Measurements from ENCODE around the gene GNAI1. TPM values are rescaled to one million over a fixed set of nuclear protein-coding genes. Genes with fewer than 3 reads are reported as not detected.

The GNAI1 gene
- total RNA-seq, 1 donor from 2014 or later: 0.35 TPM

GRCh38 chr7:80105701-80106408 is 28.8 kb upstream of the GNAI1 start:
- DNase-seq (no peak), ATAC-seq (ENCODE audit: low read depth) (no peak)
- no peak overlapping the region for H3K27ac Mint-ChIP-seq
- H3K36me3 Mint-ChIP-seq (ENCODE audit: low read depth): no peaks in the 10 kb centered on the region
- no peaks in the 10 kb centered on the region for H3K27me3 Mint-ChIP-seq
- CTCF ChIA-PET: no interaction called here
- POLR2A ChIA-PET: no interaction called here
- peaks cover 2% of the 10 kb centered on the region for H3K4me1 Mint-ChIP-seq
- H3K4me3 Mint-ChIP-seq: no peak overlapping the region
- intact Hi-C loops (cut with micrococcal nuclease): no loop called here
- TF ChIP-seq, protein P1, sequence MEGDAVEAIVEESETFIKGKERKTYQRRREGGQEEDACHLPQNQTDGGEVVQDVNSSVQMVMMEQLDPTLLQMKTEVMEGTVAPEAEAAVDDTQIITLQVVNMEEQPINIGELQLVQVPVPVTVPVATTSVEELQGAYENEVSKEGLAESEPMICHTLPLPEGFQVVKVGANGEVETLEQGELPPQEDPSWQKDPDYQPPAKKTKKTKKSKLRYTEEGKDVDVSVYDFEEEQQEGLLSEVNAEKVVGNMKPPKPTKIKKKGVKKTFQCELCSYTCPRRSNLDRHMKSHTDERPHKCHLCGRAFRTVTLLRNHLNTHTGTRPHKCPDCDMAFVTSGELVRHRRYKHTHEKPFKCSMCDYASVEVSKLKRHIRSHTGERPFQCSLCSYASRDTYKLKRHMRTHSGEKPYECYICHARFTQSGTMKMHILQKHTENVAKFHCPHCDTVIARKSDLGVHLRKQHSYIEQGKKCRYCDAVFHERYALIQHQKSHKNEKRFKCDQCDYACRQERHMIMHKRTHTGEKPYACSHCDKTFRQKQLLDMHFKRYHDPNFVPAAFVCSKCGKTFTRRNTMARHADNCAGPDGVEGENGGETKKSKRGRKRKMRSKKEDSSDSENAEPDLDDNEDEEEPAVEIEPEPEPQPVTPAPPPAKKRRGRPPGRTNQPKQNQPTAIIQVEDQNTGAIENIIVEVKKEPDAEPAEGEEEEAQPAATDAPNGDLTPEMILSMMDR (IDR thresholded peaks at IDR 0.05): no peak
- no peaks in the 10 kb centered on the region for H3K9me3 Mint-ChIP-seq

DNA sequence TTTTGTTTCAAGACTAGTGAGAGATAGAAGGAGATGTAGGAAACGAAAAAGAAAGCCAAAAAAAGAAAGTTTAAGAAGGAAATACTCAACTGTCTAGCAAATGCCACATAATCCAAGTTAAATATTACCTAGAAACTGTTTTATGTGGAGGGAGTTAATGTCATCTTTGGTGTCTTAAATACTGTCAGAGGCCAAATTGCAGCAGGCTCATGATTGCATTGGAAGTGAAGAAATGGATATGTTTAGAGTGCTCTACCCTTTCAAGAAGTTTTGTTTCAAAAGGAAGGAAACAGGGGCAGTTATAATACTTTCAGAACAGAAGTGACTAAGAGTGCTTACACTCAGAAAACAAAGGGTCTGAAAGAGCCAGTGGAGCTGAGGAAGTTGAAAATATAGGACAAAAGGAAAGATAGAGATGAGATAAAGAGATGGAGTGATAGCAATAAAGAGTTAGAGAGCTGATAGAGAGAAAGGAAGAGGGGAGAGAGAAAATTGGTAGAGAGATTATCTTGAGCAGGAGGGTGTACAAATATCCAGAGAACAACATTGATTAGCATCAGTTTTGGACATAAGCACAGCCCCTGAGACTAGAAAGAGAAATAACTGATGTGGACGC is 28.0 kb upstream of the GNAI1 start:
- Mint-ChIP-seq H3K9me3 (no peaks in the 10 kb centered on the region), H3K4me3 (no peak overlapping the region), H3K27ac (no peak overlapping the region), H3K27me3 (no peaks in the 10 kb centered on the region), H3K36me3 (ENCODE audit: low read depth) (no peaks in the 10 kb centered on the region), H3K4me1 (peaks cover 2% of the 10 kb centered on the region)
- POLR2A ChIA-PET: no interaction called here
- DNase-seq (no peak), ATAC-seq (ENCODE audit: low read depth) (no peak)
- intact Hi-C loops (cut with micrococcal nuclease): no loop called here
- CTCF ChIA-PET: no interaction called here
- TF ChIP-seq, protein P1 (IDR thresholded peaks at IDR 0.05): no peak

- no peak overlapping the region for H3K27ac Mint-ChIP-seq
- DNase-seq (no peak), ATAC-seq (ENCODE audit: low read depth) (no peak)
- no peaks in the 10 kb centered on the region for H3K9me3 Mint-ChIP-seq
- intact Hi-C loops (cut with micrococcal nuclease): no loop called here
- ChIA-PET CTCF (no interaction called here), POLR2A (no interaction called here)
- no peaks in the 10 kb centered on the region for H3K36me3 Mint-ChIP-seq (ENCODE audit: low read depth)
- TF ChIP-seq, protein P1 (IDR thresholded peaks at IDR 0.05): no peak
- peaks cover 2% of the 10 kb centered on the region for H3K4me1 Mint-ChIP-seq
- no peaks in the 10 kb centered on the region for H3K27me3 Mint-ChIP-seq
- no peak overlapping the region for H3K4me3 Mint-ChIP-seq
Observed at GRCh38 chr7:80107278-80107677, 27.4 kb upstream of the GNAI1 start.

- H3K9me3 Mint-ChIP-seq: no peaks in the 10 kb centered on the region
- ChIA-PET POLR2A (no interaction called here), CTCF (no interaction called here)
- ATAC-seq (ENCODE audit: low read depth): no peak
- no peak for DNase-seq
- no peaks in the 10 kb centered on the region for H3K27me3 Mint-ChIP-seq
- H3K4me1 Mint-ChIP-seq: peaks cover 2% of the 10 kb centered on the region
- no peak overlapping the region for H3K27ac Mint-ChIP-seq
- no peaks in the 10 kb centered on the region for H3K36me3 Mint-ChIP-seq (ENCODE audit: low read depth)
- TF ChIP-seq, protein P1 (IDR thresholded peaks at IDR 0.05): no peak
- H3K4me3 Mint-ChIP-seq: no peak overlapping the region
- intact Hi-C loops (cut with micrococcal nuclease): no loop called here
Observed at GRCh38 chr7:80110376-80110775, 24.3 kb upstream of the GNAI1 start.

DNA sequence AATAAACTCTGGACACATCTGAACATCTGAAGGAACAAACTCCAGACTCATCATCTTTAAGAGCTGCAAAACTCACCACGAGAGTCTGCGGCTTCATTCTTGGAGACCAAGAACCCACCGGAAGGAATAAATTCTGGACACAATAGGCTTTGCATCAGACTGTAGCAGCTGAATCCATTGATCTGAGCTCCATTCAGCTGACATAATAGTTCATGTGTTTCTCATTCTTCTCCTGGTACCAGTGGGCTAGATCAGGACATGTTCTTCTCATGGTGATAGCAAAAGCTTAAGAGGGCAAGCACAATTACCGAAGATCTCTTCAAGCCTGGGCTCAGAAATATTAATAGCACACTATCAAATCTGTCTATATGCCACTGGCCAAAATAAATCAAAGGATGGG is 20.5 kb upstream of the GNAI1 start:
- Mint-ChIP-seq H3K36me3 (ENCODE audit: low read depth) (no peaks in the 10 kb centered on the region), H3K4me1 (no peaks in the 10 kb centered on the region), H3K27ac (no peak overlapping the region), H3K4me3 (no peak overlapping the region), H3K9me3 (no peaks in the 10 kb centered on the region), H3K27me3 (no peaks in the 10 kb centered on the region)
- no peak for ATAC-seq (ENCODE audit: low read depth)
- POLR2A ChIA-PET: no interaction called here
- intact Hi-C loops (cut with micrococcal nuclease): no loop called here
- CTCF ChIA-PET: no interaction called here
- TF ChIP-seq, protein P1 (IDR thresholded peaks at IDR 0.05): no peak
- no peak for DNase-seq

Data from activated B cell treated with CpG ODN at 0.5 μM for 24 hours (primary cell).